K562 (cell line): Measurements from ENCODE around the gene LRPAP1. TPM values are rescaled to one million over a fixed set of nuclear protein-coding genes. Genes with fewer than 3 reads are reported as not detected.

Experiments used
- ATAC-seq: fragments of 200-7000 bp; cut with Tn5 transposase; 3 replicates; pipeline ENCODE4 v1.9.1; 2020; ENCODE audit warnings: moderate library complexity
- BruUV-seq: library from RNA; stranded (reverse); fragments of 400-500 nt; replicated peaks from 2 replicates; lab custom pipeline; 2021; lab: Mats Ljungman, UMichigan
- CTCF ChIA-PET: fragments of 300-600 bp; formaldehyde crosslinking; extraction: SDS; loops from one replicate; lab custom pipeline; 2021; ENCODE audit warnings: low intra/inter-chr PET ratio; lab: Yijun Ruan, JAX
- POLR2A ChIA-PET: fragments of 300-600, 350-650 bp; sonication (Branson Sonifier 250); formaldehyde crosslinking; extraction: SDS; loops from one replicate; lab custom pipeline; 2021; ENCODE audit warnings: antibody characterized with exemption, inconsistent platforms; lab: Yijun Ruan, JAX
- DNase-seq, 4 experiments: peaks; one replicate each; pipeline versions ENCODE4 v3.0.0 to v3.0.0-alpha.2; 2011 to 2018; ENCODE audit warnings: low spot score in 3 of 4, mixed read lengths in 3 of 4; ENCODE audit errors: extremely low read depth in 1 of 4
- FAIRE-seq: peaks from 2 replicates; lab custom pipeline; 2011; peaks lifted over from hg19 to GRCh38; lab: Jason Lieb, UNC
- H2AFZ ChIP-seq: 2 replicates; pipeline ENCODE4 v1.6.0; 2011; ENCODE audit warnings: low read depth, low read length, control low read depth, inconsistent platforms
- H3K27ac ChIP-seq: fragments of 200-600 bp; 3 replicates; pipeline ENCODE4 v1.8.0; 2011; ENCODE audit warnings: low read depth, mild to moderate bottlenecking, control low read depth, inconsistent platforms, low read length, moderate library complexity, mixed read lengths; ENCODE audit errors: extremely low read depth
- H3K27me3 ChIP-seq, 2 experiments: fragments of 300-600 bp in 1 of 2; 2 replicates in 1 of 2; 3 replicates in 1 of 2; pipeline versions ENCODE4 v1.6.0 to v1.8.0; 2011; ENCODE audit warnings: inconsistent platforms in 2 of 2, low read length in 2 of 2, mild to moderate bottlenecking in 1 of 2, mixed read lengths in 1 of 2, moderate library complexity in 1 of 2; ENCODE audit not compliant: control insufficient read depth in 2 of 2, insufficient read depth in 2 of 2
- H3K36me3 ChIP-seq: fragments of 300-600 bp; 3 replicates; pipeline ENCODE4 v1.8.0; 2011; ENCODE audit warnings: mild to moderate bottlenecking, low read length, inconsistent platforms; ENCODE audit not compliant: control insufficient read depth, insufficient read depth
- H3K4me1 ChIP-seq, 2 experiments: fragments of 200-600 bp in 1 of 2; replicated peaks in 1 of 2; 2 replicates in 1 of 2; 3 replicates in 1 of 2; pipeline versions ENCODE4 v1.5.1 to v1.8.0; 2011; ENCODE audit warnings: inconsistent platforms in 2 of 2, low read length in 2 of 2, mild to moderate bottlenecking in 1 of 2, mixed read lengths in 1 of 2, moderate library complexity in 1 of 2; ENCODE audit not compliant: control insufficient read depth in 2 of 2, insufficient read depth in 2 of 2
- H3K4me2 ChIP-seq: 2 replicates; pipeline ENCODE4 v1.6.1; 2011; ENCODE audit warnings: low read length, control low read depth, inconsistent platforms, mixed read lengths; ENCODE audit not compliant: insufficient read depth
- H3K4me3 ChIP-seq: fragments of 200-600 bp; sonication (generic), shearing (Covaris generic); 2 replicates; pipeline ENCODE4 v1.5.1; 2016; ENCODE audit warnings: control low read depth, inconsistent platforms
- H3K79me2 ChIP-seq: fragments of 200-600 bp; 3 replicates; pipeline ENCODE4 v1.8.0; 2011; ENCODE audit warnings: low read length, inconsistent platforms; ENCODE audit not compliant: control insufficient read depth, insufficient read depth
- H3K9ac ChIP-seq, 2 experiments: 2 replicates each; pipeline versions ENCODE4 v1.6.0 to v1.6.1; 2011; ENCODE audit warnings: low read depth in 2 of 2, low read length in 2 of 2, control low read depth in 1 of 2, inconsistent platforms in 1 of 2, mild to moderate bottlenecking in 1 of 2, mixed read lengths in 1 of 2; ENCODE audit not compliant: insufficient read depth in 1 of 2
- H3K9me1 ChIP-seq: one replicate; pipeline ENCODE4 v1.6.0; 2011; ENCODE audit warnings: inconsistent platforms, mild to moderate bottlenecking, low read length, moderate library complexity; ENCODE audit not compliant: control insufficient read depth, insufficient read depth
- H3K9me3 ChIP-seq: replicated peaks from 2 replicates; pipeline ENCODE4 v1.5.1; 2011; ENCODE audit warnings: low read depth, low read length, inconsistent platforms; ENCODE audit not compliant: control insufficient read depth, insufficient read depth
- H4K20me1 ChIP-seq: replicated peaks from 2 replicates; pipeline ENCODE4 v1.6.1; 2011; ENCODE audit warnings: low read length, inconsistent platforms, mixed read lengths; ENCODE audit not compliant: control insufficient read depth, insufficient read depth
- FOSL1 ChIP-seq: fragments of 200-800 bp; sonication (Bioruptor generic); conservative IDR thresholded peaks from 2 replicates; pipeline ENCODE4 v1.6.1; 2016; ENCODE audit warnings: missing genetic modification characterization, missing compliant biosample characterization
- MCM5 ChIP-seq: fragments of 450-650 bp; IDR thresholded peaks from 2 replicates; pipeline ENCODE4 v1.6.1; 2016; ENCODE audit warnings: low read depth
- MIER1 ChIP-seq: fragments of 450-650 bp; IDR thresholded peaks from 2 replicates; pipeline ENCODE4 v1.6.1; 2016; ENCODE audit warnings: antibody characterized with exemption, mild to moderate bottlenecking, low read depth
- POLR2G ChIP-seq: fragments of 200-400 bp; formaldehyde crosslinking; IDR thresholded peaks from 2 replicates; pipeline ENCODE4 v1.6.1; 2017; ENCODE audit warnings: low read depth, mild to moderate bottlenecking, antibody characterized with exemption, low read length, moderate library complexity
- SRSF1 ChIP-seq: fragments of 200-400 bp; formaldehyde crosslinking; IDR thresholded peaks from 2 replicates; pipeline ENCODE4 v1.6.1; 2017; ENCODE audit warnings: mild to moderate bottlenecking, low read depth, low read length, moderate library complexity
- TBL1XR1 ChIP-seq, 2 experiments: IDR thresholded peaks; 2 replicates each; pipeline ENCODE4 v1.6.1; 2012; ENCODE audit warnings: improper control_type of control experiment in 2 of 2, low read length in 2 of 2, mild to moderate bottlenecking in 1 of 2
- ZC3H4 ChIP-seq: sonication (generic); formaldehyde crosslinking; IDR thresholded peaks from 2 replicates; pipeline ENCODE4 v1.9.0; 2021; ENCODE audit warnings: missing genetic modification reagents, borderline replicate concordance
- ZNF143 ChIP-seq: sonication (generic); formaldehyde crosslinking; IDR thresholded peaks from 2 replicates; pipeline ENCODE4 v1.9.0; 2022; ENCODE audit warnings: mild to moderate bottlenecking, missing genetic modification reagents
- ZNF184 ChIP-seq: sonication (generic); formaldehyde crosslinking; IDR thresholded peaks from 2 replicates; pipeline ENCODE4 v1.5.0; 2020; ENCODE audit warnings: missing genetic modification reagents
- WGBS: fragments of 100-300 bp; shearing (Covaris generic); methylation state at CpG from one replicate; pipeline ENCODE4 v1.1.6; 2016; ENCODE audit warnings: low coverage, mixed read lengths; ENCODE audit not compliant: insufficient coverage; ENCODE audit errors: missing lambda C conversion rate; 5-methylcytosine and 5-hydroxymethylcytosine counted together
- in situ Hi-C: fragments of 300-500 bp; cut with MboI; formaldehyde crosslinking; loops from 4 replicates; pipeline ENCODE4 v1.15.0; 2018; ENCODE audit warnings: inconsistent platforms, mixed read lengths
- intact Hi-C: fragments of 100-400 bp; cut with micrococcal nuclease; formaldehyde crosslinking; loops from 2 replicates; pipeline ENCODE4 v1.14.2; 2022
- polyA plus RNA-seq, 8 experiments: library from polyadenylated mRNA; depleted of rRNA in 4 of 8; stranded (reverse) in 5 of 8; unstranded in 3 of 8; fragments of >200 nt; fragmentation: Nextera tagmentation in 2 of 8; fragmentation: Illumina TruSeq in 1 of 8; extraction: Ambion mirVana in 2 of 8; extraction: Trizol in 1 of 8; gene quantifications; 2 replicates each; pipeline versions ENCODE4 v1.2.1 to v1.2.3, GENCODE V29; 2011 to 2014; ENCODE audit warnings: inconsistent platforms in 1 of 8, missing spikeins in 1 of 8
- total RNA-seq, 7 experiments: library from RNA; depleted of rRNA in 6 of 7; stranded (reverse); fragments of >200 nt in 6 of 7; fragmentation: Illumina TruSeq in 2 of 7; extraction: Trizol in 2 of 7; gene quantifications; 2 replicates each; pipeline versions ENCODE4 v1.2.1 to v1.2.3, GENCODE V29; 2011 to 2021; ENCODE audit warnings: low replicate concordance in 1 of 7

LRPAP1 gene
- total and polyA plus RNA-seq, 9 of the 15 experiments (the other 6 are each of a cell fraction or from before 2014, with no cell fraction given): 1.1 to 75.5 (median 41.8) TPM

GRCh38 chr4:3505231-3505630, 27.0 kb downstream of the LRPAP1 start:
- Histone ChIP-seq H3K79me2 (no peaks in the 10 kb centered on the region), H3K9ac (no peak overlapping the region), H3K27me3 (no peaks in the 10 kb centered on the region; a peak in 1 of 5 replicates), H4K20me1 (no peaks in the 10 kb centered on the region), H3K4me2 (no peak overlapping the region), H3K9me3 (no peaks in the 10 kb centered on the region), H3K4me3 (no peak overlapping the region), H3K27ac (no peak overlapping the region), H3K36me3 (peaks cover 53% of the 10 kb centered on the region; the same call in 2 of the 3 replicates), H2AFZ (no peak overlapping the region), H3K9me1 (no peaks in the 10 kb centered on the region), H3K4me1 (peaks cover 0 to 21% of the 10 kb centered on the region in 2 experiments; a peak in 1 of 5 replicates)
- no peak for DNase-seq
- CTCF ChIA-PET: no interaction called here
- no peak for FAIRE-seq
- in situ Hi-C loops (no loop called here), intact Hi-C loops (no loop called here)
- POLR2A ChIA-PET: interaction anchor here (0.6 to 1.7 kb wide), 2 partner anchors 14 to 260 kb away, joined by 3 to 9 read pairs; no protein-coding TSS in a partner anchor
- TF ChIP-seq ZC3H4 (no peak), POLR2G (peak; percentile 30; the same call in 1 of the 2 replicates)
- no TSS peak for BruUV-seq
- no peak for ATAC-seq
- 94% methylated on average over 12 of the region's 16 CpGs for WGBS

DNA sequence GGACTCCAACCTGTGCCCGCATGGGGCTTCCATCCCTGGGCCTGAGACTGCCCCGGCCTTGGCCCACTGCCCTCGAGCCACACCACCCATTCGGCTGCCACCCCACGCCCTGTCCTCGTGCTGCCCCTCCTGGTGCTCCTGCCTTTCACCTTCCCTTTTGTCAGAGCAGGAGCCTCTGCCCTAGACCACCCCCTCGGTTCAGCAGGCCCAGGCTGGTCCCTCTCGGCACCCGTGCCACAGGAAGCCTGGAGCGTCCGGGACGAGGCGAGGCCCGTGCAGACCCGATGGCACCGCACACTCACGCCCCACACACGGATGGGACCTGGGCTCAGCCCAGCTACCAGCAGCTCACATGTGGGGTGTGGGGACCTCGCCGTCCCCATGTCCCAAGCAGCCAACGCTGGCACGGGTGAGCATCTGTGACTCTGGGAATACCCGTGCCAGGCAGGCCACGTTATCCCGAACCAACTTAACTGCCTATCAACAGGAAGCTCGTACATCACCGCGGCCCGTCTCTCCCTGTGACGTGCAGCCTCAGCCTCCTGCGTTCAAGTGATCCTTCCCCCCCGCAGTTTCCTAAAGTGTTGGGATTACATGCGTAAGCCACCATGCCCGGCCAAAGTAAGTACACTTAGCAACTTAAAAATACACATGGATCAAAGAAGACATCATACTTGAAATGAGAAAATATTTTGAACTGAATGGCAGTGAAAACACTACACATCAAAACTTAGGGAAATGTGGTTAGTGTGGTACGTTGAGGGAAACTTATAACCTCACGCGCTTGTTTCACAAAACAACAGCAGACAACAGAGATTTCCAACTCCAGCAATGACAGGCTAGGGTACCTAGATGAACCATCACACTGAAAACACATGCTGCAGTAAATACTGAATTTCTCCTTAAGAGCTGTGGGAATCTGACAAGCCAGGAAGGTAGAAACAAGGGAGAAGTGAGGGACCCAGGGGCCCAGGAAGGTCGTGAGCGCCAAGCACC, 29.0 kb downstream of the LRPAP1 start:
- H3K27ac ChIP-seq: no peak overlapping the region
- no peaks in the 10 kb centered on the region for H3K9me1 ChIP-seq
- no peak overlapping the region for H3K4me2 ChIP-seq
- peaks cover under 1% of the 10 kb centered on the region; the same call in 1 of the 2 replicates for H4K20me1 ChIP-seq
- no peaks in the 10 kb centered on the region for H3K9me3 ChIP-seq
- H3K4me1 ChIP-seq: peaks cover 0 to 41% of the 10 kb centered on the region in 2 experiments; a peak in 2 of 5 replicates
- H2AFZ ChIP-seq: no peak overlapping the region
- no peaks in the 10 kb centered on the region for H3K27me3 ChIP-seq
- CTCF ChIA-PET: no interaction called here
- TF ChIP-seq ZNF184: 0 out of 2 replicates have a peak, but pooled peaks have one; percentile 10
- TF ChIP-seq ZNF143 (CRISPR knock-in tag): no peak
- no peak for TF ChIP-seq FOSL1 (tag)
- TF ChIP-seq MCM5: no peak
- TF ChIP-seq TBL1XR1 (IDR thresholded peaks at IDR 0.05; ENCODE audit: low read length in 2 of 2): no peak
- no peak for TF ChIP-seq SRSF1
- TF ChIP-seq MIER1: no peak
- TF ChIP-seq, all 486 proteins: peak for 1
- BruUV-seq: no TSS peak
- in situ Hi-C loops (no loop called here), intact Hi-C loops (no loop called here)
- WGBS: 75% methylated on average over 23 of the region's 39 CpGs
- Histone ChIP-seq H3K79me2 (no peaks in the 10 kb centered on the region), H3K4me3 (no peak overlapping the region), H3K36me3 (peaks cover 36% of the 10 kb centered on the region; the same call in 2 of the 3 replicates), H3K9ac (peak overlapping the region in 1 of 2 experiments; percentile 17; a peak in 1 of 4 replicates)
- POLR2A ChIA-PET: no interaction called here
- DNase-seq (no peak), FAIRE-seq (peak; percentile 15), ATAC-seq (no peak)
